B cell (primary cell): Measurements from ENCODE around the gene WDR1. TPM values are rescaled to one million over a fixed set of nuclear protein-coding genes. Genes with fewer than 3 reads are reported as not detected.

ENCODE experiments used
- ATAC-seq: fragments of 200-7000 bp; cut with Tn5 transposase; one replicate; pipeline ENCODE4 v1.10.0; 2021; ENCODE audit warnings: low read depth, mild to moderate bottlenecking, moderate number of reproducible peaks, moderate library complexity
- CTCF ChIA-PET: fragments of 350-600 bp; sonication (Branson Sonifier 250); formaldehyde crosslinking; loops from one replicate; lab custom pipeline; 2021; ENCODE audit warnings: antibody characterized with exemption, inconsistent platforms; lab: Charles Lee
- POLR2A ChIA-PET: fragments of 350-600 bp; sonication (Branson Sonifier 250); formaldehyde crosslinking; loops from one replicate; lab custom pipeline; 2021; ENCODE audit warnings: antibody characterized with exemption; lab: Charles Lee
- DNase-seq: peaks from one replicate; pipeline ENCODE4 v3.0.0; 2013
- H2AFZ ChIP-seq: 2 replicates; pipeline ENCODE4 v1.6.1; 2012; ENCODE audit warnings: mild to moderate bottlenecking, low read depth, low read length; ENCODE audit not compliant: insufficient read depth, poor library complexity, severe bottlenecking
- H3K27ac ChIP-seq, 2 donors: 1 replicate in 1 of 2; 2 replicates in 1 of 2; pipeline ENCODE4 v1.5.1; 2012 to 2013; ENCODE audit warnings: low read length in 2 of 2, mild to moderate bottlenecking in 2 of 2, moderate library complexity in 1 of 2
- H3K27me3 ChIP-seq, 4 experiments: fragments of 200-600 bp in 1 of 4; sonication (generic) in 1 of 4; replicated peaks in 1 of 4; 1 replicate in 2 of 4; 2 replicates in 2 of 4; pipeline versions ENCODE4 v1.6.1 to v1.7.0; 2013 to 2016; ENCODE audit warnings: low read length in 3 of 4, mild to moderate bottlenecking in 2 of 4, mixed read lengths in 1 of 4, moderate library complexity in 1 of 4; ENCODE audit not compliant: insufficient read depth in 4 of 4, control insufficient read depth in 3 of 4; ENCODE audit errors: control extremely low read depth in 1 of 4
- H3K36me3 ChIP-seq, 2 experiments: replicated peaks in 1 of 2; 1 replicate in 1 of 2; 2 replicates in 1 of 2; pipeline versions ENCODE4 v1.6.1 to v1.7.1; 2013; ENCODE audit warnings: low read length in 1 of 2; ENCODE audit not compliant: insufficient read depth in 2 of 2, control insufficient read depth in 1 of 2; ENCODE audit errors: control extremely low read depth in 1 of 2, extremely low read depth in 1 of 2
- H3K4me1 ChIP-seq, 2 donors: fragments of 200-600 bp in 1 of 2; sonication (generic) in 1 of 2; 1 replicate in 1 of 2; 2 replicates in 1 of 2; pipeline versions ENCODE4 v1.5.1 to v1.6.1; 2013 to 2017; ENCODE audit warnings: low read length in 2 of 2; ENCODE audit not compliant: control insufficient read depth in 2 of 2, insufficient read depth in 2 of 2
- H3K4me2 ChIP-seq: replicated peaks from 2 replicates; pipeline ENCODE3; 2012; ENCODE audit warnings: mild to moderate bottlenecking, low read depth, low read length; ENCODE audit not compliant: poor library complexity, severe bottlenecking
- H3K4me3 ChIP-seq, 5 experiments: fragments of 200-600 bp in 1 of 5; sonication (generic) in 1 of 5; 1 replicate in 3 of 5; 2 replicates in 2 of 5; pipeline versions ENCODE4 v1.5.1 to v1.7.0; 2011 to 2016; ENCODE audit warnings: low read length in 4 of 5, mild to moderate bottlenecking in 4 of 5, low read depth in 2 of 5, control low read depth in 1 of 5, moderate library complexity in 1 of 5; ENCODE audit not compliant: insufficient read depth in 1 of 5; ENCODE audit errors: control extremely low read depth in 1 of 5, extremely low read depth in 1 of 5
- H3K79me2 ChIP-seq: fragments of 200-600 bp; sonication (generic); one replicate; pipeline ENCODE4 v1.6.0; 2016; ENCODE audit warnings: low read length; ENCODE audit not compliant: control insufficient read depth, insufficient read depth
- H3K9ac ChIP-seq: fragments of 200-600 bp; sonication (generic); 2 replicates; pipeline ENCODE4 v1.6.1; 2017; ENCODE audit warnings: mild to moderate bottlenecking, low read length, moderate library complexity
- H3K9me3 ChIP-seq, 3 donors: one replicate each; pipeline versions ENCODE4 v1.6.1 to v1.7.1; 2013; ENCODE audit warnings: low read length in 2 of 3; ENCODE audit not compliant: control insufficient read depth in 2 of 3, insufficient read depth in 1 of 3; ENCODE audit errors: control extremely low read depth in 1 of 3
- H4K20me1 ChIP-seq: 2 replicates; pipeline ENCODE4 v1.6.0; 2012; ENCODE audit warnings: mild to moderate bottlenecking, low read length; ENCODE audit not compliant: insufficient read depth, control insufficient read depth, poor library complexity, severe bottlenecking
- H3K27ac Mint-ChIP-seq: one replicate; pipeline ENCODE4 v1.8.0; 2021; ENCODE audit warnings: mixed read lengths
- H3K27me3 Mint-ChIP-seq: one replicate; pipeline ENCODE4 v1.8.0; 2021; ENCODE audit warnings: mixed read lengths
- H3K4me1 Mint-ChIP-seq: one replicate; pipeline ENCODE4 v1.8.0; 2021; ENCODE audit warnings: mixed read lengths
- H3K4me3 Mint-ChIP-seq: one replicate; pipeline ENCODE4 v1.8.0; 2021; ENCODE audit warnings: mixed read lengths
- H3K9me3 Mint-ChIP-seq: one replicate; pipeline ENCODE4 v1.8.0; 2022; ENCODE audit warnings: mixed read lengths; ENCODE audit not compliant: insufficient read depth
- CTCF ChIP-seq: fragments of 200-600 bp; IDR thresholded peaks from one replicate; pipeline ENCODE4 v1.8.0; 2022; ENCODE audit warnings: antibody characterized with exemption, mild to moderate bottlenecking
- EZH2 ChIP-seq: IDR thresholded peaks from 2 replicates; pipeline ENCODE4 v1.6.1; 2012; ENCODE audit warnings: borderline replicate concordance, low read depth, mild to moderate bottlenecking, moderate library complexity, low read length; ENCODE audit not compliant: insufficient read depth, poor library complexity, severe bottlenecking
- WGBS: methylation state at CpG from one replicate; pipeline ENCODE4 v1.1.5; 2013; ENCODE audit warnings: missing lambda C conversion rate; ENCODE audit not compliant: insufficient coverage; 5-methylcytosine and 5-hydroxymethylcytosine counted together
- intact Hi-C: fragments of 100-400 bp; cut with micrococcal nuclease; formaldehyde crosslinking; loops from one replicate; pipeline ENCODE4 v1.10.0; 2022
- polyA plus RNA-seq: library from polyadenylated mRNA; depleted of rRNA; stranded (reverse); fragments of >200 nt; gene quantifications from 2 replicates; pipeline ENCODE4 v1.2.3, GENCODE V29; 2012
- total RNA-seq, 2 donors: library from RNA; stranded (reverse); fragments of 120-200 nt in 1 of 2; gene quantifications; 1 replicate in 1 of 2; 2 replicates in 1 of 2; pipeline versions ENCODE4 v1.2.3 to v1.2.4, GENCODE V29; 2013 to 2022

The WDR1 gene
- total and polyA plus RNA-seq, 2 donors (not counting 1 experiment from before 2014, with no cell fraction given) = 134 to 217 TPM

- Mint-ChIP-seq H3K4me3 (no peak overlapping the region), H3K27me3 (peaks cover 3% of the 10 kb centered on the region), H3K4me1 (no peaks in the 10 kb centered on the region), H3K27ac (no peak overlapping the region), H3K9me3 (no peaks in the 10 kb centered on the region)
- H3K79me2 ChIP-seq = no peaks in the 10 kb centered on the region
- ChIA-PET POLR2A (no interaction called here), CTCF (no interaction called here)
- ATAC-seq (no peak), DNase-seq (no peak)
- peaks cover 0 to 5% (median 0%) of the 10 kb centered on the region in 3 donors for H3K9me3 ChIP-seq
- no peak overlapping the region for H3K9ac ChIP-seq
- no peak overlapping the region for H3K4me3 ChIP-seq
- peaks cover 0 to 3% of the 10 kb centered on the region in 2 experiments for H3K36me3 ChIP-seq
- no peaks in the 10 kb centered on the region for H4K20me1 ChIP-seq
- H3K27ac ChIP-seq = no peak overlapping the region
- H3K4me2 ChIP-seq = no peak overlapping the region
- TF ChIP-seq CTCF (no peak), EZH2 (no peak)
- no peaks in the 10 kb centered on the region for H3K4me1 ChIP-seq
- intact Hi-C loops = no loop called here
- no peaks in the 10 kb centered on the region for H3K27me3 ChIP-seq
- no peak overlapping the region for H2AFZ ChIP-seq
- WGBS = 99% methylated on average over 6 of the region's 8 CpGs
Measured at GRCh38 chr4:10056334-10057022, 60.1 kb downstream of the WDR1 start.

- no peak overlapping the region for H3K9ac ChIP-seq
- CTCF ChIA-PET = no interaction called here
- no peak overlapping the region for H3K4me3 ChIP-seq
- no peaks in the 10 kb centered on the region for H3K4me1 ChIP-seq
- ATAC-seq (no peak), DNase-seq (no peak)
- H2AFZ ChIP-seq = no peak overlapping the region
- Mint-ChIP-seq H3K27me3 (peaks cover 3% of the 10 kb centered on the region), H3K27ac (no peak overlapping the region), H3K9me3 (no peaks in the 10 kb centered on the region), H3K4me3 (no peak overlapping the region), H3K4me1 (no peaks in the 10 kb centered on the region)
- H3K9me3 ChIP-seq = peaks cover 0 to 5% (median 0%) of the 10 kb centered on the region in 3 donors
- POLR2A ChIA-PET = no interaction called here
- no peak overlapping the region for H3K27ac ChIP-seq
- no peaks in the 10 kb centered on the region for H3K79me2 ChIP-seq
- H4K20me1 ChIP-seq = no peaks in the 10 kb centered on the region
- no peaks in the 10 kb centered on the region for H3K27me3 ChIP-seq
- H3K36me3 ChIP-seq = peaks cover 0 to 3% of the 10 kb centered on the region in 2 experiments
- WGBS = 96% methylated on average over 3 of the region's 4 CpGs
- TF ChIP-seq CTCF = no peak
- TF ChIP-seq EZH2 = no peak
- intact Hi-C loops = no loop called here
- H3K4me2 ChIP-seq = no peak overlapping the region
Measured at GRCh38 chr4:10055871-10056270, 60.7 kb downstream of the WDR1 start.
